LoVo (cell line): ENCODE data around the gene FNDC4.

Experiments
- DNase-seq: peaks from one replicate; pipeline ENCODE4 v3.0.0-alpha.2; 2016; ENCODE audit warnings: low spot score

The FNDC4 gene

GRCh38 chr2:27493948-27494283 is 1.1 kb downstream of the FNDC4 start:
- DNase-seq: no peak

- DNase-seq: no peak
These were observed 2.4 kb downstream of the FNDC4 start for GRCh38 chr2:27492557-27492956.

- peak; percentile 100 for DNase-seq
These were observed 5.3 kb downstream of the FNDC4 start, which contains the start of gene IFT172 for GRCh38 chr2:27489498-27490397. TSS of gene IFT172 (minus strand) at chr2:27489743. CDS start at chr2:27489653, 90 bp downstream.

GRCh38 chr2:27489118-27489497 is 5.9 kb downstream of the FNDC4 start:
- DNase-seq: no peak

GRCh38 chr2:27485496-27485895 is 9.5 kb downstream of the FNDC4 start:
- DNase-seq: no peak

- DNase-seq: no peak
These were observed 23.0 kb downstream of the FNDC4 start for GRCh38 chr2:27471961-27472360.

GRCh38 chr2:27464443-27464842 is 30.6 kb downstream of the FNDC4 start:
- DNase-seq: no peak

- DNase-seq: no peak
These were observed 33.9 kb downstream of the FNDC4 start for GRCh38 chr2:27461118-27461517.

- DNase-seq: no peak
These were observed 41.0 kb downstream of the FNDC4 start for GRCh38 chr2:27453968-27454367.

GRCh38 chr2:27451095-27451494 is 43.9 kb downstream of the FNDC4 start:
- DNase-seq: no peak

- no peak for DNase-seq
These were observed 46.6 kb downstream of the FNDC4 start for GRCh38 chr2:27448381-27448780.

GRCh38 chr2:27446057-27446456 is 48.9 kb downstream of the FNDC4 start:
- DNase-seq: peak; percentile 85

- DNase-seq: no peak
These were observed 49.4 kb downstream of the FNDC4 start for GRCh38 chr2:27445615-27446014.

GRCh38 chr2:27445155-27445554 is 49.8 kb downstream of the FNDC4 start:
- DNase-seq: no peak

GRCh38 chr2:27442920-27443282 is 52.1 kb downstream of the FNDC4 start:
- peak; percentile 11 for DNase-seq

- DNase-seq: peak; percentile 84
These were observed 52.8 kb downstream of the FNDC4 start, which contains the start of gene KRTCAP3 for GRCh38 chr2:27441958-27442919. TSS of gene KRTCAP3 (plus strand) at chr2:27442381. CDS start at chr2:27442413, 32 bp downstream.
